NCI-H226 (cell line): ENCODE data around the gene NME7.
"Not testable (repeated sequence)": the region's sequence is repeated elsewhere in the genome, so short reads cannot be mapped to it uniquely, and the experiment has no call there.

ENCODE experiments used
- DNase-seq: peaks from one replicate; pipeline ENCODE4 v3.0.0-alpha.2; 2015

NME7 gene

DNA sequence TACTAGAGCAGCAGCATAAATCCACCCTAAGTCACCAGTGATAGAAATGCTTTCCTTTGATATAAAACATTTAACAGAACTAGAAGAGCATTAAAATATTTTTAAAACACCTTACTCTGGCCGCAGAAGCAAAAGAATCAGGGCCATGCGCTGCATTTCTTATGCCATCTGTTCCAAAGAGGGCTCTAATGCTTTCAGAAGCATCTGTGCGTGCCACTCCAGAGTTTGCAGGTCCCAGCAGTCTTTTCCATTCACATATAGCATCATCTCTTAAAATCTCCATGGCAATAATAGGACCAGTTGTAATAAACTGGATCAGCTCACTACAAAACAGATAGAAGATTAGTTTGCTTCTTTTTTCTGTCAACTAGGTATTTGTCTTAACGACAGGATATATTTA lies 69.2 kb downstream of the NME7 start:
- no peak for DNase-seq

GRCh38 chr1:169295846-169296245 lies 71.8 kb downstream of the NME7 start:
- DNase-seq, result no peak

DNA sequence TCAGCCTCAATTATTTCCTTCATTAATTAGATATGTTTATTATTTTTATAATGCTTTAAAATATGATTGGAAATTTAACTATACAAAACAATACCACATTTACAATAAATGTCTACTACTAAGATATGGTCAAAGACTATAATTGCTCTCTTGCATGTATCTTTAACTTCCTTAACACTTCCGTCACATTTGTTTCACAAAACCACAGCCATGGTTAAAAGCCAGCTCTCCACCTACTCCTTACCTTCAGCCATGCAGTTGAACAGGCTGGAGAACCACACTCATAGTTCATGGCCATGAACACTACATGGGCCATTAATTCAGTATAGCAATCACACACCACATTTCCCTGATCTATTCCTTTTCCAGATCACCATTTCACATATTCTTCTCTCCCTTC lies 72.2 kb downstream of the NME7 start:
- no peak for DNase-seq

DNA sequence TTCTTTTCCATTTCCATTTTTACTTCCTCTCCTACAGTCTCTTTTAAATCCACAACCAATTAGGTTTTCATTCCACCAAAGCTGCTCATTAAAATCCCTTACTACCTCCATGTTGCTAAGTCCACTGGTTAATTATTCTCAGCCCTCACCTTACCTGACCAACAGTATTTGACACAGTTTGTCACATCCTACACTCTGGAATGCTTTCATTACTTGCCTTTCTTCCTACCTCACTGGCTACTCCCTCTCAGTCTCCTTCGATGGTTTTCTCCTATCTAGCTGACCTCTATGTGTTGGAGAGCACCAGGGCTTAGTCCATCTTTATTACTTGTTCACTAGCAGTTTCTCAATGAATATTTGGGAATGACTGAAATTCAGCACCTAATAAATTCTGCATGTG lies 78.6 kb downstream of the NME7 start:
- no peak for DNase-seq

- DNase-seq, result peak; percentile 70
Observed at GRCh38 chr1:169288011-169288414, 79.6 kb downstream of the NME7 start.

- DNase-seq, result peak; percentile 11
Observed at GRCh38 chr1:169287280-169287679, 80.3 kb downstream of the NME7 start.

GRCh38 chr1:169281562-169281961 lies 86.0 kb downstream of the NME7 start:
- DNase-seq, result not testable (repeated sequence)

DNA sequence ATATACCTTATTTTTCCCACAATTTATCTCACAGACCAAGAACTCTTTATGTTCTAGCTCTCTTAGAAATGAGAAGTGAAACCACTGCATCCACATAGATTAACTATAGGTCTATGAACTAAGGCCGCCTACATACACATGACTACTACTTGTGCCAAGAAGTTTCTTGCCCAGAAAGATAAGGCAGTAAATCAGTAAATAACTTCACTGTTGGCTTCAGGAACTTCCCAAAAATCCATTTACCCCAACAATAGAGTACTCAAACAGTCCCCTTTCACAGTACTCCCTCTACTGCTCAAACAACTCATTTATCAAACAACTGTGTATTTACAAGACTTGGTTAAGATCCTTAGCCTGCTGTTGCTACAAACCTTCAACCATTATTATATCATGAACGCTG lies 96.5 kb downstream of the NME7 start:
- peak; percentile 3 for DNase-seq

GRCh38 chr1:169266133-169266532 lies 101.5 kb downstream of the NME7 start:
- DNase-seq, result no peak

DNA sequence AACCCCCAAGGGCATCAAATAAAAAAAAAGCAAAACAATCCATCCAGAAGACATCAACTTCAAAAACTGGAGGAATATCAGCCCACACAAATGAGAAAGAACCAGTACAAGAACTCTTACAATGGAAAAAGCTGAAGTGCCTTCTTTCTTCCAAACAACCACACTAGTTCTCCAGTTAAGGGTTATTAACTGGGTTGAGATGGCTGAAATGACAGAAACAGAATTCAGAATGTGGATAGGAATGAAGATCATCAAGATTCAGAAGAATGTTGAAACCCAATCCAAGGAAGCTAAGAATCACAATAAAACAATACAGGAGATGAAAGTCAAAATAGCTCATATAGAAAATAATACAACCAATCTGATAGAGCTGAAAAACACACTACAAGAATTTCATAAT lies 104.5 kb downstream of the NME7 start:
- DNase-seq, result no peak

GRCh38 chr1:169261884-169262283 lies 105.7 kb downstream of the NME7 start:
- DNase-seq, result no peak

- DNase-seq, result no peak
Observed at GRCh38 chr1:169260478-169261151, 107.0 kb downstream of the NME7 start.

DNA sequence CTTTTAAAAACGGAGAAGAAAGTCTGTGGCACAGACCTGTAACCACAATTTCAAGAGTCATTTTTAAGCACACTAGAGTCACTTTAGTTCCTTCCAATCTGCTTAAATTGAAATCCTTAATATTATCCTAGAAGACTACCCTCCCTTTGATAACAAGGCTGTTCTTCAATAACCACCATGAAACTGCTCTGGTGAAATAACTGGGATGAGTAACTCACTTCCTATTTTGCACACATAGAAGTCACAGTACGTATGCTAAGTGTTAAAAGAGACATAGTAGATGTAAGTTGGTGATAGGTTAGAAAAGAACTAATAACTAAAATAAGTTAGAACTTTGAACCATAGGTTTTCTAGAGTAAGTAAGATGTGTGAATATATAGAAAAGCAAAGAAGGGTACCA lies 107.8 kb downstream of the NME7 start:
- DNase-seq, result no peak

GRCh38 chr1:169250795-169251194 lies 116.8 kb downstream of the NME7 start:
- no peak for DNase-seq

- peak; percentile 42 for DNase-seq
Observed at GRCh38 chr1:169250022-169250421, 117.6 kb downstream of the NME7 start.

GRCh38 chr1:169249611-169250010 lies 118.0 kb downstream of the NME7 start:
- DNase-seq, result no peak

GRCh38 chr1:169245706-169246105 lies 121.9 kb downstream of the NME7 start:
- DNase-seq, result no peak

- DNase-seq, result peak; percentile 46
Observed at GRCh38 chr1:169240449-169241232, 127.0 kb downstream of the NME7 start.

GRCh38 chr1:169236880-169237279 lies 130.7 kb downstream of the NME7 start:
- DNase-seq, result no peak

- DNase-seq, result no peak
Observed at GRCh38 chr1:169236143-169236542, 131.5 kb downstream of the NME7 start.

- no peak for DNase-seq
Observed at GRCh38 chr1:169235568-169235967, 132.0 kb downstream of the NME7 start.

GRCh38 chr1:169234780-169235179 lies 132.8 kb downstream of the NME7 start:
- DNase-seq, result no peak

GRCh38 chr1:169217636-169218035 lies 150.0 kb downstream of the NME7 start:
- no peak for DNase-seq

GRCh38 chr1:169214598-169214997 lies 153.0 kb downstream of the NME7 start:
- no peak for DNase-seq

DNA sequence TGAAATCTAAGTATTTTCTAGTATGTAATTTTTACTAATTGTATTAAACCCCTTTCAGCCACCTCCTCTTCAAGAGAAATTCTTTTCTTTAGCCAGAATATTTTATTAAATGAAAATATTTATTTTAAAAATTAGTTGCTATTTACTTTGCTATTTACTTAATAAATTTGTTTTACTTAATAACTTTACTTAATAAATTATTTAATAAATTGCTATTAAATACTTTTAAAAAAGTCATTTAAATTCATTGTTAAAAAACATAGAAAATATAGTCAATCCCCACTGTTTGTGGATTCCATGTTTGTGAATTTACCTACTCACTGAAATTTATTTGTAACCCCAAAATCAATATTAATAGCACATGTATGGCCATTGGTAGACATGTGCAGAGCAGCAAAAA lies 155.5 kb downstream of the NME7 start:
- DNase-seq, result no peak
